H1 (cell line): ENCODE measurements around the gene TMED3. TPM values are rescaled to one million over a fixed set of nuclear protein-coding genes. Genes with fewer than 3 reads are reported as not detected.

ENCODE experiments used
- CTCF ChIA-PET: fragments of 300-600 bp; sonication (Branson Sonifier 250); formaldehyde crosslinking; loops from one replicate; lab custom pipeline; 2021; ENCODE audit not compliant: partially characterized antibody; lab: Charles Lee
- POLR2A ChIA-PET: fragments of 300-600 bp; sonication (Branson Sonifier 250); formaldehyde crosslinking; loops from one replicate; lab custom pipeline; 2021; ENCODE audit warnings: inconsistent platforms; ENCODE audit not compliant: partially characterized antibody; lab: Charles Lee
- DNase-seq, 2 experiments: peaks; one replicate each; pipeline versions ENCODE4 v3.0.0 to v3.0.0-alpha.2; 2010 to 2022; ENCODE audit warnings: low spot score in 2 of 2, low read depth in 1 of 2, mixed read lengths in 1 of 2
- FAIRE-seq: peaks from 2 replicates; lab custom pipeline; 2011; peaks lifted over from hg19 to GRCh38; lab: Jason Lieb, UNC
- H2AFZ ChIP-seq: 2 replicates; pipeline ENCODE4 v1.8.1; 2012; ENCODE audit warnings: low read length, inconsistent platforms
- H2AK5ac ChIP-seq: 2 replicates; pipeline ENCODE4 v1.6.1; 2013; ENCODE audit warnings: low read depth, low read length
- H2BK120ac ChIP-seq: replicated peaks from 2 replicates; pipeline ENCODE3; 2013; ENCODE audit warnings: low read depth, low read length, inconsistent platforms
- H2BK12ac ChIP-seq: 2 replicates; pipeline ENCODE4 v1.6.1; 2013; ENCODE audit warnings: low read depth, low read length
- H2BK15ac ChIP-seq: 2 replicates; pipeline ENCODE4 v1.6.1; 2013; ENCODE audit warnings: low read length
- H2BK20ac ChIP-seq: 2 replicates; pipeline ENCODE4 v1.6.1; 2013; ENCODE audit warnings: low read length
- H2BK5ac ChIP-seq: 2 replicates; pipeline ENCODE4 v1.6.1; 2013; ENCODE audit warnings: low read depth, low read length
- H3K14ac ChIP-seq: 2 replicates; pipeline ENCODE4 v1.6.1; 2013; ENCODE audit warnings: inconsistent platforms; ENCODE audit not compliant: insufficient read length
- H3K18ac ChIP-seq: 2 replicates; pipeline ENCODE4 v1.6.1; 2013; ENCODE audit warnings: low read length; ENCODE audit errors: extremely low read depth
- H3K23ac ChIP-seq: 2 replicates; pipeline ENCODE4 v1.6.1; 2013; ENCODE audit warnings: inconsistent platforms; ENCODE audit not compliant: insufficient read length
- H3K23me2 ChIP-seq: 2 replicates; pipeline ENCODE4 v1.6.1; 2013; ENCODE audit warnings: low read depth, low read length
- H3K27ac ChIP-seq: 2 replicates; pipeline ENCODE4 v1.6.1; 2011; ENCODE audit warnings: low read depth, low read length, inconsistent platforms
- H3K27me3 ChIP-seq, 4 experiments: replicated peaks in 1 of 4; 1 replicate in 1 of 4; 2 replicates in 3 of 4; pipeline versions ENCODE4 v1.6.1 to v1.8.1; 2011 to 2013; ENCODE audit warnings: low read length in 3 of 4, mild to moderate bottlenecking in 3 of 4, inconsistent platforms in 2 of 4, mixed read lengths in 2 of 4, moderate library complexity in 1 of 4; ENCODE audit not compliant: control insufficient read depth in 3 of 4, insufficient read depth in 3 of 4; ENCODE audit errors: extremely low read depth in 1 of 4
- H3K36me3 ChIP-seq, 4 experiments: 2 replicates each; pipeline versions ENCODE4 v1.6.1 to v1.8.1; 2011 to 2013; ENCODE audit warnings: mild to moderate bottlenecking in 4 of 4, low read length in 3 of 4, moderate library complexity in 2 of 4, control low read depth in 1 of 4, inconsistent platforms in 1 of 4; ENCODE audit not compliant: insufficient read depth in 4 of 4, control insufficient read depth in 2 of 4
- H3K4ac ChIP-seq: replicated peaks from 2 replicates; pipeline ENCODE3; 2013; ENCODE audit warnings: low read length, low read depth, mixed read lengths, inconsistent platforms; ENCODE audit not compliant: insufficient read length
- H3K4me1 ChIP-seq, 4 experiments: replicated peaks in 1 of 4; 1 replicate in 1 of 4; 2 replicates in 3 of 4; pipeline versions ENCODE4 v1.6.1 to v1.8.1; 2011 to 2013; ENCODE audit warnings: low read length in 3 of 4, inconsistent platforms in 2 of 4, mixed read lengths in 1 of 4; ENCODE audit not compliant: insufficient read depth in 4 of 4, control insufficient read depth in 3 of 4
- H3K4me2 ChIP-seq, 2 experiments: 2 replicates each; pipeline versions ENCODE4 v1.6.1 to v1.8.1; 2011 to 2013; ENCODE audit warnings: low read depth in 2 of 2, low read length in 2 of 2, control low read depth in 1 of 2, inconsistent platforms in 1 of 2, mild to moderate bottlenecking in 1 of 2; ENCODE audit not compliant: insufficient read depth in 1 of 2
- H3K4me3 ChIP-seq, 4 experiments: fragments of 200-600, 300-600 bp in 1 of 4; sonication (generic), shearing (Covaris generic), sonication (Bioruptor Twin) in 1 of 4; 2 replicates each; pipeline versions ENCODE4 v1.5.1 to v1.8.1; 2011 to 2016; ENCODE audit warnings: low read length in 4 of 4, low read depth in 3 of 4, control low read depth in 2 of 4, inconsistent platforms in 2 of 4, mild to moderate bottlenecking in 2 of 4, mixed read lengths in 1 of 4, moderate library complexity in 1 of 4; ENCODE audit not compliant: insufficient read depth in 2 of 4; ENCODE audit errors: extremely low read depth in 1 of 4
- H3K56ac ChIP-seq: replicated peaks from 2 replicates; pipeline ENCODE3; 2013; ENCODE audit warnings: low read depth, mild to moderate bottlenecking, mixed read lengths, low read length, inconsistent platforms; ENCODE audit not compliant: insufficient read length
- H3K79me1 ChIP-seq: 2 replicates; pipeline ENCODE4 v1.6.1; 2013; ENCODE audit warnings: low read depth, low read length, control low read depth
- H3K79me2 ChIP-seq, 2 experiments: 2 replicates each; pipeline versions ENCODE4 v1.6.1 to v1.8.1; 2012 to 2013; ENCODE audit warnings: low read length in 2 of 2, mild to moderate bottlenecking in 2 of 2, inconsistent platforms in 1 of 2; ENCODE audit not compliant: insufficient read depth in 2 of 2, control insufficient read depth in 1 of 2
- H3K9ac ChIP-seq, 4 experiments: replicated peaks in 1 of 4; 1 replicate in 1 of 4; 2 replicates in 3 of 4; pipeline versions ENCODE4 v1.6.1 to v1.8.1; 2011 to 2013; ENCODE audit warnings: low read depth in 3 of 4, low read length in 3 of 4, control low read depth in 2 of 4, mild to moderate bottlenecking in 2 of 4, moderate library complexity in 2 of 4, inconsistent platforms in 1 of 4; ENCODE audit errors: extremely low read depth in 1 of 4
- H3K9me3 ChIP-seq, 2 experiments: 2 replicates each; pipeline versions ENCODE4 v1.6.1 to v1.8.1; 2012 to 2013; ENCODE audit warnings: mild to moderate bottlenecking in 2 of 2, moderate library complexity in 2 of 2, control low read depth in 1 of 2, inconsistent platforms in 1 of 2, low read depth in 1 of 2, low read length in 1 of 2, mixed read lengths in 1 of 2; ENCODE audit not compliant: insufficient read depth in 2 of 2
- H4K20me1 ChIP-seq, 2 experiments: replicated peaks in 1 of 2; 2 replicates each; pipeline versions ENCODE3 to v1.8.1; 2011 to 2013; ENCODE audit warnings: inconsistent platforms in 2 of 2, low read length in 2 of 2, mild to moderate bottlenecking in 1 of 2; ENCODE audit not compliant: insufficient read depth in 2 of 2, control insufficient read depth in 1 of 2
- H4K5ac ChIP-seq: 2 replicates; pipeline ENCODE4 v1.6.1; 2013; ENCODE audit warnings: low read length, low read depth, mixed read lengths, inconsistent platforms; ENCODE audit not compliant: insufficient read length
- H4K8ac ChIP-seq: 2 replicates; pipeline ENCODE4 v1.8.0; 2013; ENCODE audit warnings: mild to moderate bottlenecking, moderate library complexity, low read length, inconsistent platforms; ENCODE audit not compliant: insufficient read depth; ENCODE audit errors: extremely low read depth
- H4K91ac ChIP-seq: replicated peaks from 2 replicates; pipeline ENCODE3; 2013; ENCODE audit warnings: low read length, mixed read lengths, inconsistent platforms; ENCODE audit not compliant: insufficient read length
- CBX8 ChIP-seq: fragments of 300-800, 300-1000 bp; sonication (generic); IDR thresholded peaks from 2 replicates; pipeline ENCODE4 v1.7.1; 2016; ENCODE audit warnings: low read depth, low read length, borderline replicate concordance
- EGR1 ChIP-seq: IDR thresholded peaks from 2 replicates; pipeline ENCODE4 v1.6.1; 2011; ENCODE audit warnings: low read depth, low read length, borderline replicate concordance
- NRF1 ChIP-seq: IDR thresholded peaks from 2 replicates; pipeline ENCODE4 v1.6.1; 2011; ENCODE audit warnings: mild to moderate bottlenecking, low read depth, low read length, improper control_type of control experiment
- SP1 ChIP-seq: IDR thresholded peaks from 2 replicates; pipeline ENCODE4 v1.6.1; 2011; ENCODE audit warnings: low read depth, low read length
- SRF ChIP-seq: IDR thresholded peaks from 2 replicates; pipeline ENCODE4 v1.6.1; 2011; ENCODE audit warnings: mild to moderate bottlenecking, low read depth, low read length, moderate library complexity
- TAF7 ChIP-seq: optimal IDR thresholded peaks from 2 replicates; pipeline ENCODE3; 2011; ENCODE audit warnings: low read depth, mild to moderate bottlenecking, inconsistent platforms, low read length, moderate library complexity, borderline replicate concordance
- WGBS, 2 experiments: shearing (Covaris generic) in 1 of 2; methylation state at CpG; one replicate each; pipeline versions ENCODE4 v1.1.6 to v1.1.7; 2013 to 2015; ENCODE audit warnings: low lambda C conversion rate in 2 of 2, mixed read lengths in 2 of 2, inconsistent platforms in 1 of 2, low coverage in 1 of 2, missing lambda C conversion rate in 1 of 2; ENCODE audit not compliant: insufficient replicate concordance in 2 of 2, insufficient coverage in 1 of 2, insufficient read length in 1 of 2; ENCODE audit errors: extremely low coverage in 1 of 2, missing lambda C conversion rate in 1 of 2; 5-methylcytosine and 5-hydroxymethylcytosine counted together
- polyA plus RNA-seq, 7 experiments: library from polyadenylated mRNA; depleted of rRNA in 3 of 7; stranded (reverse) in 5 of 7; unstranded in 2 of 7; fragments of >200 nt in 5 of 7; fragments of 200-250 nt in 2 of 7; gene quantifications; 1 replicate in 5 of 7; 2 replicates in 1 of 7; 4 replicates in 1 of 7; pipeline versions ENCODE4 v1.2.1 to v1.2.3, GENCODE V29; 2011 to 2013; ENCODE audit warnings: missing spikeins in 2 of 7, mixed read lengths in 2 of 7
- total RNA-seq: library from RNA; stranded (reverse); fragmentation: NEBNext Ultra II Directional; extraction: Animal tissue kit (Norgen Biotek cat#: 25700); gene quantifications from 2 replicates; pipeline ENCODE4 v1.2.1, GENCODE V29; 2021

Gene TMED3
- total and polyA plus RNA-seq, 2 of the 8 experiments (the other 6 are each of a cell fraction or from before 2014, with no cell fraction given) = 50.2 to 110 TPM

DNA sequence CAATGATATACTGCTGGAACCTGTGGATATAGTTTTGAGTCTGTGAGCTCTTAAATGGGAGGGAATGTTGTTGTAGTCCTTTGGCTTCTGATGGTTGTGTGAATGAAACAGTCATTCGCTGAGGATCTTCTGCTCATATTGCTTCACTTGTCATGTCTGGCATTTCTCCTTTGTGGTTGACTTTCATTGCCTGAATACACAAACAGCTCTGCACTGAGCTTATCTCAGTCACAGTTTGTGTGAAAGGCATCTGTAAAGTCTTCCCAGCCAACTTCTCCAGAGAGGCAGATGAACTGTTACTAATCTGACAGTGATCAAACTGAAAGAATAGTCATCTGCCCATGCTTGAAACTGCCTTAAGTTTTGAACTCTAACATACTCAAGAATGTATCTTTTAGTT, 59.8 kb downstream of the TMED3 start:
- no peak for DNase-seq
- 95% methylated on average over 1 of the region's 1 CpG; no CpG with 5 or more reads in 1 of the 2 experiments for WGBS, 2 experiments
- H3K27ac ChIP-seq = no peak overlapping the region
- TF ChIP-seq CBX8 = no peak
- TF ChIP-seq SRF = no peak
- no peak for TF ChIP-seq SP1
- no peak for TF ChIP-seq TAF7
- no peak for TF ChIP-seq NRF1
- TF ChIP-seq EGR1 = no peak

More for the DNA sequence above, 59.8 kb downstream of the TMED3 start:
- H2BK5ac ChIP-seq = no peak overlapping the region
- H4K20me1 ChIP-seq = no peaks in the 10 kb centered on the region
- H3K79me1 ChIP-seq = no peaks in the 10 kb centered on the region
- ChIA-PET POLR2A (no interaction called here), CTCF (interaction anchor here (1.0 to 1.8 kb wide), 4 partner anchors 31 to 222 kb away, joined by 4 to 5 read pairs (median 4); no protein-coding TSS in a partner anchor)
- no peak overlapping the region for H3K23ac ChIP-seq
- FAIRE-seq = no peak
- H2BK120ac ChIP-seq = no peak overlapping the region
- no peak overlapping the region for H2BK15ac ChIP-seq
- H3K9me3 ChIP-seq = no peaks in the 10 kb centered on the region
- no peaks in the 10 kb centered on the region; a peak in 1 of 7 replicates for H3K27me3 ChIP-seq
- no peak overlapping the region for H2AK5ac ChIP-seq
- no peak overlapping the region for H3K9ac ChIP-seq
- no peaks in the 10 kb centered on the region for H3K79me2 ChIP-seq
- H3K18ac ChIP-seq = no peak overlapping the region
- H3K56ac ChIP-seq = no peak overlapping the region
- no peak overlapping the region for H3K4me3 ChIP-seq
- peaks cover 0 to 5% (median 2%) of the 10 kb centered on the region in 4 experiments; a peak in 4 of 7 replicates for H3K4me1 ChIP-seq
- no peak overlapping the region for H4K8ac ChIP-seq
- 0 out of 2 replicates have a peak, but pooled peaks cover 2% of the 10 kb centered on the region for H3K23me2 ChIP-seq
- H3K36me3 ChIP-seq = no peaks in the 10 kb centered on the region
- H3K4me2 ChIP-seq = no peak overlapping the region
- no peak overlapping the region for H4K91ac ChIP-seq
- H4K5ac ChIP-seq = no peak overlapping the region
- no peak overlapping the region for H2BK20ac ChIP-seq
- no peak overlapping the region for H3K4ac ChIP-seq
- H2BK12ac ChIP-seq = no peak overlapping the region
- no peak overlapping the region for H2AFZ ChIP-seq
- H3K14ac ChIP-seq = no peak overlapping the region
